Osteocyte (in vitro differentiated cells): ENCODE measurements around the gene F11R. TPM values are rescaled to one million over a fixed set of nuclear protein-coding genes. Genes with fewer than 3 reads are reported as not detected.

Experiments
- DNase-seq: peaks from one replicate; pipeline ENCODE4 v3.0.0; 2021; ENCODE audit warnings: mixed read lengths; ENCODE audit not compliant: unreplicated experiment; ENCODE audit errors: extremely low spot score
- H3K27ac Mint-ChIP-seq: one replicate; pipeline ENCODE4 v1.8.0; 2021; ENCODE audit warnings: mild to moderate bottlenecking, mixed read lengths; ENCODE audit not compliant: unreplicated experiment
- H3K27me3 Mint-ChIP-seq: one replicate; pipeline ENCODE4 v1.8.0; 2021; ENCODE audit warnings: mixed read lengths; ENCODE audit not compliant: unreplicated experiment
- H3K36me3 Mint-ChIP-seq: one replicate; pipeline ENCODE4 v1.8.0; 2021; ENCODE audit warnings: mixed read lengths; ENCODE audit not compliant: unreplicated experiment
- H3K4me1 Mint-ChIP-seq: one replicate; pipeline ENCODE4 v1.8.0; 2021; ENCODE audit warnings: mixed read lengths; ENCODE audit not compliant: unreplicated experiment
- H3K4me3 Mint-ChIP-seq: one replicate; pipeline ENCODE4 v1.8.0; 2021; ENCODE audit warnings: mild to moderate bottlenecking, moderate library complexity, mixed read lengths; ENCODE audit not compliant: unreplicated experiment
- H3K9me3 Mint-ChIP-seq: one replicate; pipeline ENCODE4 v1.8.0; 2021; ENCODE audit warnings: mixed read lengths; ENCODE audit not compliant: unreplicated experiment
- total RNA-seq: library from RNA; stranded (reverse); gene quantifications from 2 replicates; pipeline ENCODE4 v1.2.1, GENCODE V29; 2021
- TF ChIP-seq, protein P1 (sequence below): fragments of 200-600 bp; sonication (generic); IDR thresholded peaks from 2 replicates; pipeline ENCODE4 v1.5.0; 2021; ENCODE audit warnings: antibody characterized with exemption, mild to moderate bottlenecking, moderate library complexity

The F11R gene
- total RNA-seq, 1 donor from 2014 or later: 1.5 TPM

- TF ChIP-seq, protein P1, sequence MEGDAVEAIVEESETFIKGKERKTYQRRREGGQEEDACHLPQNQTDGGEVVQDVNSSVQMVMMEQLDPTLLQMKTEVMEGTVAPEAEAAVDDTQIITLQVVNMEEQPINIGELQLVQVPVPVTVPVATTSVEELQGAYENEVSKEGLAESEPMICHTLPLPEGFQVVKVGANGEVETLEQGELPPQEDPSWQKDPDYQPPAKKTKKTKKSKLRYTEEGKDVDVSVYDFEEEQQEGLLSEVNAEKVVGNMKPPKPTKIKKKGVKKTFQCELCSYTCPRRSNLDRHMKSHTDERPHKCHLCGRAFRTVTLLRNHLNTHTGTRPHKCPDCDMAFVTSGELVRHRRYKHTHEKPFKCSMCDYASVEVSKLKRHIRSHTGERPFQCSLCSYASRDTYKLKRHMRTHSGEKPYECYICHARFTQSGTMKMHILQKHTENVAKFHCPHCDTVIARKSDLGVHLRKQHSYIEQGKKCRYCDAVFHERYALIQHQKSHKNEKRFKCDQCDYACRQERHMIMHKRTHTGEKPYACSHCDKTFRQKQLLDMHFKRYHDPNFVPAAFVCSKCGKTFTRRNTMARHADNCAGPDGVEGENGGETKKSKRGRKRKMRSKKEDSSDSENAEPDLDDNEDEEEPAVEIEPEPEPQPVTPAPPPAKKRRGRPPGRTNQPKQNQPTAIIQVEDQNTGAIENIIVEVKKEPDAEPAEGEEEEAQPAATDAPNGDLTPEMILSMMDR: no peak
- no peak for DNase-seq
- Mint-ChIP-seq H3K4me1 (no peaks in the 10 kb centered on the region), H3K27ac (no peak overlapping the region), H3K27me3 (no peaks in the 10 kb centered on the region), H3K4me3 (no peak overlapping the region), H3K9me3 (no peaks in the 10 kb centered on the region), H3K36me3 (no peaks in the 10 kb centered on the region)
Observed at GRCh38 chr1:161008869-161009510, 12.0 kb downstream of the F11R start.

GRCh38 chr1:161007369-161007768, 13.6 kb downstream of the F11R start:
- H3K27ac Mint-ChIP-seq: no peak overlapping the region
- TF ChIP-seq, protein P1: no peak
- no peaks in the 10 kb centered on the region for H3K4me1 Mint-ChIP-seq
- no peaks in the 10 kb centered on the region for H3K36me3 Mint-ChIP-seq
- no peak for DNase-seq
- H3K27me3 Mint-ChIP-seq: no peaks in the 10 kb centered on the region
- H3K4me3 Mint-ChIP-seq: no peak overlapping the region
- H3K9me3 Mint-ChIP-seq: no peaks in the 10 kb centered on the region

DNA sequence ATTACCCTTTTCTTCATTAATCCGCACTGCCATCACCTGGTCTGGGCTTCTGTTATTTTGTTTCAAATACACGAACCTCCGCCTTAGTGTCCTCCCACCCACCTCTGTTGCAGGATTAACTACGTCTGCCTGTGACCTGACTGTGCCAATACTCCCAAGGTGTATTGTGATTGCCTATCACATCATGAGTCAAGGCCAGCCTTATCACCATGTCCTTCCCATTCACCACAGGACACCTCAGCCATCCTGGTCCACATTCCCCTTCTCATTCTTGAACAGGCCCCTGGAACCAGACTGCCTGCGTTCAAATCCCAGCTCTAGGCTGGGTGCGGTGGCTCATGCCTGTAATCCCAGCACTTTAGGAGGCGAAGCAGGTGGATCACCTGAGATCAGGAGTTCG, 14.4 kb downstream of the F11R start:
- Mint-ChIP-seq H3K4me1 (no peaks in the 10 kb centered on the region), H3K9me3 (no peaks in the 10 kb centered on the region), H3K27me3 (peaks cover 1% of the 10 kb centered on the region), H3K4me3 (no peak overlapping the region), H3K36me3 (no peaks in the 10 kb centered on the region), H3K27ac (no peak overlapping the region)
- no peak for DNase-seq
- TF ChIP-seq, protein P1: no peak

- no peaks in the 10 kb centered on the region for H3K9me3 Mint-ChIP-seq
- peaks cover 3% of the 10 kb centered on the region for H3K27me3 Mint-ChIP-seq
- no peak for DNase-seq
- no peak overlapping the region for H3K4me3 Mint-ChIP-seq
- no peak overlapping the region for H3K27ac Mint-ChIP-seq
- H3K36me3 Mint-ChIP-seq: no peaks in the 10 kb centered on the region
- TF ChIP-seq, protein P1: no peak
- H3K4me1 Mint-ChIP-seq: no peaks in the 10 kb centered on the region
Observed at GRCh38 chr1:161001525-161001924, 19.4 kb downstream of the F11R start.

- Mint-ChIP-seq H3K27me3 (peaks cover 3% of the 10 kb centered on the region), H3K4me3 (no peak overlapping the region), H3K36me3 (no peaks in the 10 kb centered on the region), H3K9me3 (no peaks in the 10 kb centered on the region), H3K27ac (no peak overlapping the region), H3K4me1 (no peaks in the 10 kb centered on the region)
- no peak for DNase-seq
- TF ChIP-seq, protein P1: no peak
Observed at GRCh38 chr1:161000736-161001480, 20.0 kb downstream of the F11R start.
